ENCODE data around the gene NGB.

The NGB gene

DNA sequence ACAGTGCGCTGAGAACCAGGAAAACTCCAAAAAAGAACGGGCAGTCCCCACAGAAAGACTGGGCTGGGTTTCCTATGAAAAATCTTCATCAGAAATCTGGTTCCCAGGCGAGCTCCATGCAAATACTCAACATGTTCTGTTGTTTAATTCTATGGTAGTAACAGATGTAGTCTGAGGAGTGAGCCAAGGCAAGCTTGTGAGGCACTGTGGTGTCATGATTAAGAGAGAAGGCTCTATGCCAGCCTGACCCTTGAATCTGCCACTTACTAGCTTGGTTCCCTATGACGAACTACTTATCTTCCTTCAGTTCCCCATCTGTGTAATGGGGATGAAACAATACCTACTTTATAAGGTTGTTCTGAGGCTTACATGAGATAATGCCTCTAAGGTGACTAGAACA lies 39.0 kb upstream of the NGB start:
- Histone ChIP-seq H3K27me3 (replicated peaks; ENCODE audit: control insufficient read depth, insufficient read depth, low read length) (no peaks in the 10 kb centered on the region), H3K4me3 (replicated peaks; ENCODE audit: low read depth, low read length) (no peak overlapping the region), H3K36me3 (ENCODE audit: control insufficient read depth, insufficient read depth, low read length) (no peaks in the 10 kb centered on the region)
- DNase-seq (ENCODE audit: extremely low read depth, insufficient read length) = no peak
- TF ChIP-seq CTCF (IDR thresholded peaks at IDR 0.05; ENCODE audit: insufficient read depth, low read length, poor library complexity, severe bottlenecking) = no peak

- H3K27me3 ChIP-seq (replicated peaks; ENCODE audit: control insufficient read depth, insufficient read depth, low read length) = no peaks in the 10 kb centered on the region
- no peaks in the 10 kb centered on the region for H3K36me3 ChIP-seq (ENCODE audit: control insufficient read depth, insufficient read depth, low read length)
- TF ChIP-seq CTCF (IDR thresholded peaks at IDR 0.05; ENCODE audit: insufficient read depth, low read length, poor library complexity, severe bottlenecking) = no peak
- no peak overlapping the region for H3K4me3 ChIP-seq (replicated peaks; ENCODE audit: low read depth, low read length)
- DNase-seq (ENCODE audit: extremely low read depth, insufficient read length) = no peak
Measured at GRCh38 chr14:77309131-77309530, 38.1 kb upstream of the NGB start.

- H3K27me3 ChIP-seq (replicated peaks; ENCODE audit: control insufficient read depth, insufficient read depth, low read length) = no peaks in the 10 kb centered on the region
- H3K4me3 ChIP-seq (replicated peaks; ENCODE audit: low read depth, low read length) = no peak overlapping the region
- no peak for TF ChIP-seq CTCF (IDR thresholded peaks at IDR 0.05; ENCODE audit: insufficient read depth, low read length, poor library complexity, severe bottlenecking)
- DNase-seq (ENCODE audit: extremely low read depth, insufficient read length) = no peak
- no peaks in the 10 kb centered on the region for H3K36me3 ChIP-seq (ENCODE audit: control insufficient read depth, insufficient read depth, low read length)
Measured at GRCh38 chr14:77306851-77307496, 36.0 kb upstream of the NGB start.

DNA sequence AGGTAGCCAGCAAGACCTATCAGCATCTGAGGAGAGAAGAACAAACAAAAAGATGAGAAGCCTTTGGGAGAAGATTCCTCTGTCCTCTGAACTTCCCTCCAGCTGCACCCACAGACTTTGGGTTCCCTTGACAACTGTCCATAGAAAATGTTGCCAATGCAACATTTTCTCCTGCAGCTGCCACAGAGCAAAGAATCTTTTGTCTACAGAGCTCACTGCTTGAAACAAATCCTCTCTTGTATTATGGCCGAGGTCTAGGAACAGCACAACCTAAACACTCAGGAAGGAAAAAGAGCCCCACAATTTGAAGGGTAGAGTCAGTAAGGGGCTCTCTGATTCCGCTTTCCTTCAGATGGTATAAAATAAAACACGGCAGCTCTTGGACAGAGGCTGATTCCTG lies 35.4 kb upstream of the NGB start:
- Histone ChIP-seq H3K4me3 (replicated peaks; ENCODE audit: low read depth, low read length) (no peak overlapping the region), H3K27me3 (replicated peaks; ENCODE audit: control insufficient read depth, insufficient read depth, low read length) (no peaks in the 10 kb centered on the region), H3K36me3 (ENCODE audit: control insufficient read depth, insufficient read depth, low read length) (no peaks in the 10 kb centered on the region)
- no peak for DNase-seq (ENCODE audit: extremely low read depth, insufficient read length)
- no peak for TF ChIP-seq CTCF (IDR thresholded peaks at IDR 0.05; ENCODE audit: insufficient read depth, low read length, poor library complexity, severe bottlenecking)

- Histone ChIP-seq H3K4me3 (replicated peaks; ENCODE audit: low read depth, low read length) (no peak overlapping the region), H3K27me3 (replicated peaks; ENCODE audit: control insufficient read depth, insufficient read depth, low read length) (no peaks in the 10 kb centered on the region), H3K36me3 (ENCODE audit: control insufficient read depth, insufficient read depth, low read length) (no peaks in the 10 kb centered on the region)
- DNase-seq (ENCODE audit: extremely low read depth, insufficient read length) = no peak
- no peak for TF ChIP-seq CTCF (IDR thresholded peaks at IDR 0.05; ENCODE audit: insufficient read depth, low read length, poor library complexity, severe bottlenecking)
Measured at GRCh38 chr14:77305696-77306095, 34.7 kb upstream of the NGB start.

Data from GM06990 (cell line).